GM12873 (cell line): ENCODE data around the gene STAT6.

Experiments
- TF ChIP-seq, protein P1 (sequence below): IDR thresholded peaks from 2 replicates; pipeline ENCODE4 v1.5.1; 2012; ENCODE audit warnings: low read depth, mild to moderate bottlenecking, moderate library complexity, low read length, control low read depth; ENCODE audit not compliant: insufficient read depth; ENCODE audit errors: missing control alignments

The STAT6 gene

DNA sequence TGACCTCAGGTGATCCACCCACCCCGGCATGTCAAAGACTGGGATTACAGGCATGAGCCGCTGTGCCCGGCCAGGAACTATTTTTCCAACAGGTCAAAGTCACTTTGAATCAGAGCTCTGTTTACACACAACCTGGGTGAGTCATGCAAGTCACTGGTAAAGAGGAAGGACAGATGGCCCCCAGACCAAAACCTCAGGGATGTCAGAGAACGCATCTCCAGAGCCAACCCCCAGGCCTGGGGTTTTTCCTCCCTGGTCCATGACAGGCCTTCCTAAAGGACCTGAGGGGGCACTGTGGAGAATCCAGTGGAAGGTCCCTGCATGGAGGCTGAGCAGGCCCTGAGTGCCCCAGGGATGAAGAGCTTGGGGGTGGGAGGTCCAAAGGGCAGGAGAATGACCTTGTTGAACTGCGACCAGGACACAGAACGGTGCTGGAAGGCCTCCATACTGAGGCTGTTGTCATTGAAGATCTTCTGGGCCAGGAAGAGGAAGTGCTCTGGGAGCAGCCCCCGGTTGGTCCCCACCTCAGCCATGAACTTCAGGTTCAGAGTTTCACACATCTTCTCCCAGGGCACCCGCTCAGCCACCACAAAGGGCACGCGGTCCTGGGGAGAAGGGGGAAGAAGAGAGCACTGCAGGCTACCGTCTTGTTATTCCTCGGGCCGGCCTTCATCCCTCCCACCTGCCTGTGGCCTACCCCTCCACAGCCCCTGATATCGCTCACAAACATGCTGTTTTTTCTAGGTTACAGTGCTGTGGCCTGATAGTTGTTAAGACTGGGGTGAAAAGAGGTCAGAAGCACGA lies 9.1 kb downstream of the STAT6 start:
- TF ChIP-seq, protein P1, sequence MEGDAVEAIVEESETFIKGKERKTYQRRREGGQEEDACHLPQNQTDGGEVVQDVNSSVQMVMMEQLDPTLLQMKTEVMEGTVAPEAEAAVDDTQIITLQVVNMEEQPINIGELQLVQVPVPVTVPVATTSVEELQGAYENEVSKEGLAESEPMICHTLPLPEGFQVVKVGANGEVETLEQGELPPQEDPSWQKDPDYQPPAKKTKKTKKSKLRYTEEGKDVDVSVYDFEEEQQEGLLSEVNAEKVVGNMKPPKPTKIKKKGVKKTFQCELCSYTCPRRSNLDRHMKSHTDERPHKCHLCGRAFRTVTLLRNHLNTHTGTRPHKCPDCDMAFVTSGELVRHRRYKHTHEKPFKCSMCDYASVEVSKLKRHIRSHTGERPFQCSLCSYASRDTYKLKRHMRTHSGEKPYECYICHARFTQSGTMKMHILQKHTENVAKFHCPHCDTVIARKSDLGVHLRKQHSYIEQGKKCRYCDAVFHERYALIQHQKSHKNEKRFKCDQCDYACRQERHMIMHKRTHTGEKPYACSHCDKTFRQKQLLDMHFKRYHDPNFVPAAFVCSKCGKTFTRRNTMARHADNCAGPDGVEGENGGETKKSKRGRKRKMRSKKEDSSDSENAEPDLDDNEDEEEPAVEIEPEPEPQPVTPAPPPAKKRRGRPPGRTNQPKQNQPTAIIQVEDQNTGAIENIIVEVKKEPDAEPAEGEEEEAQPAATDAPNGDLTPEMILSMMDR: no peak

GRCh38 chr12:57099766-57100165 lies 11.4 kb downstream of the STAT6 start:
- TF ChIP-seq, protein P1: no peak

- TF ChIP-seq, protein P1: no peak
These were observed 12.0 kb downstream of the STAT6 start for GRCh38 chr12:57099047-57099714.

DNA sequence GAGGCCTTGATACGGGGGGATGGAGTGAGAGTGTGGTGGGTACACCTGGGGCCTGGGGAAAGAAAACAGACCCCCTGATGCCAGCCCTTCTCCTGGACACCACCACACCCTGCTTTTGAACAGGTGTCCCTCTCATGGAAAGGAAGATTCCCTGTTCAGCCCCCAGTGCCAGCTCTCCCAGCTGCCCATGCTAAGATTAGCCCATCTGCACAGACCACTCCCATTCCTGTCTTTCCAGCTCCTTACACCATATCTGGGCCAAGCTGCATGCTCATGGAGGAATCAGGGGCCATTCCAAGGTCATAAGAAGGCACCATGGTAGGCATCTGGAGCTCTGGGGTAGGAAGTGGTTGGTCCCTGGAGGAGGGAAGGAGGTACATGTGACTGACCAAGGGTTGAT lies 12.6 kb downstream of the STAT6 start:
- TF ChIP-seq, protein P1: no peak

- TF ChIP-seq, protein P1: no peak
These were observed 13.7 kb downstream of the STAT6 start for GRCh38 chr12:57097554-57097835.

DNA sequence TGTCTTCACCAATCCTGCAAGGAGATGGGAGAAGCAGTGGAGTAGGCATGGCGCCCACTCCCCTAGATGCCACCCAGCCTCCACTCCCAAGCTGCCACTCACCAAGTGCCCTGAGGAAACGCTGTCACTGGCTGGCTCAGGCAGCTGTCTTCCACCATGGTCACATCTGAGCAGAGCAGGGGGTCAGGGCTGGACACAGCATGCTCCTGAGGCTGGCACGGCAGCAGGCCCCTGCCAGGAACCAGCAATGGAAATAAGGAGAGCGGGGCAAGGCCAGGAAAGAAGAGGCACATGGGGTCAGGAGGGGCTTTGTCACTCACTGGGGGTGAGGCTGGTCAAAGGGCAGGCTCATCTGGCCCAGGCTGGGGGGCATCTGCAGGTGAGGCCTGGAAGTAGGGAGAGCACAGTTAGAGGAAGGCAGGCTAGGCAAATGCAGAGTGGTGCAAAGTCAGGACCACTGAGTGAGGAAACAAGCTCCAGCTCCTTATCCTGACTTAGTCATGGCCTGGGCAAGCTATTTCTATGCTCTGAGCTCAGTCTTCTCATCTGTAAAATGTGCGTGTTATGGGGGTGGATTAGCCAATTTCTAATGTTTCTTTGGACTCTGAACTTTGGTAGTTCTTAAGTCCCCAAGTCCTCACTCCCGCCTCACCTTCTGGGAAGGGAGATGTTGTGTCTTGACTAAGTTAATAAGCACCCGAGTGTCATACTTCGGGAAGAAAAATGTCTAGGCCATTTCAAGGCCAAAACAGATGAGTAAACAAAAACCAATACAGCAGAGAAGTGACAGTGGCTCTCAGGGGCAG lies 14.2 kb downstream of the STAT6 start:
- TF ChIP-seq, protein P1: no peak

GRCh38 chr12:57096099-57096572 lies 15.0 kb downstream of the STAT6 start:
- TF ChIP-seq, protein P1: no peak
